Stimulated activated CD8-positive, alpha-beta memory T cell treated with anti-CD3 and anti-CD28 coated beads, Interleukin-12 subunit alpha, Interleukin-12 subunit beta, amount 100 ng/mL, for 4 hours (primary cell): ENCODE results near the gene COLEC12.

ENCODE experiments used
- DNase-seq: peaks from one replicate; pipeline ENCODE4 v3.0.0-alpha.2; 2020; ENCODE audit warnings: low read depth

Gene COLEC12

GRCh38 chr18:505483-506122, 5.1 kb upstream of the COLEC12 start:
- DNase-seq: no peak

- DNase-seq: no peak
Measured at GRCh38 chr18:501406-501714, 859 bp upstream of the COLEC12 start.

- DNase-seq: no peak
Measured at GRCh38 chr18:499776-500631, 497 bp downstream of the COLEC12 start.

GRCh38 chr18:498931-499775, 1.3 kb downstream of the COLEC12 start:
- DNase-seq: no peak

GRCh38 chr18:497688-498087, 2.8 kb downstream of the COLEC12 start:
- DNase-seq: no peak

GRCh38 chr18:495452-495851, 5.0 kb downstream of the COLEC12 start:
- no peak for DNase-seq

GRCh38 chr18:495017-495416, 5.5 kb downstream of the COLEC12 start:
- no peak for DNase-seq

- no peak for DNase-seq
Measured at GRCh38 chr18:493986-494983, 6.2 kb downstream of the COLEC12 start.

- DNase-seq: no peak
Measured at GRCh38 chr18:492451-492850, 8.1 kb downstream of the COLEC12 start.

GRCh38 chr18:490624-491023, 9.9 kb downstream of the COLEC12 start:
- DNase-seq: no peak

- DNase-seq: no peak
Measured at GRCh38 chr18:490024-490366, 10.5 kb downstream of the COLEC12 start.

- no peak for DNase-seq
Measured at GRCh38 chr18:489244-490023, 11.1 kb downstream of the COLEC12 start.

GRCh38 chr18:486929-487740, 13.4 kb downstream of the COLEC12 start:
- no peak for DNase-seq

GRCh38 chr18:484749-485464, 15.6 kb downstream of the COLEC12 start:
- no peak for DNase-seq

- DNase-seq: no peak
Measured at GRCh38 chr18:478681-479080, 21.8 kb downstream of the COLEC12 start.

GRCh38 chr18:477565-477964, 22.9 kb downstream of the COLEC12 start:
- no peak for DNase-seq

- no peak for DNase-seq
Measured at GRCh38 chr18:476251-476664, 24.2 kb downstream of the COLEC12 start.

- DNase-seq: no peak
Measured at GRCh38 chr18:475202-476031, 25.1 kb downstream of the COLEC12 start.
